ENCODE data around the gene KDM8. TPM values are rescaled to one million over a fixed set of nuclear protein-coding genes. Genes with fewer than 3 reads are reported as not detected.

KDM8 gene
- total and polyA plus RNA-seq, 9 of the 15 experiments (the other 6 are each of a cell fraction or from before 2014, with no cell fraction given), result 0.61 to 9.1 (median 5.4) TPM

DNA sequence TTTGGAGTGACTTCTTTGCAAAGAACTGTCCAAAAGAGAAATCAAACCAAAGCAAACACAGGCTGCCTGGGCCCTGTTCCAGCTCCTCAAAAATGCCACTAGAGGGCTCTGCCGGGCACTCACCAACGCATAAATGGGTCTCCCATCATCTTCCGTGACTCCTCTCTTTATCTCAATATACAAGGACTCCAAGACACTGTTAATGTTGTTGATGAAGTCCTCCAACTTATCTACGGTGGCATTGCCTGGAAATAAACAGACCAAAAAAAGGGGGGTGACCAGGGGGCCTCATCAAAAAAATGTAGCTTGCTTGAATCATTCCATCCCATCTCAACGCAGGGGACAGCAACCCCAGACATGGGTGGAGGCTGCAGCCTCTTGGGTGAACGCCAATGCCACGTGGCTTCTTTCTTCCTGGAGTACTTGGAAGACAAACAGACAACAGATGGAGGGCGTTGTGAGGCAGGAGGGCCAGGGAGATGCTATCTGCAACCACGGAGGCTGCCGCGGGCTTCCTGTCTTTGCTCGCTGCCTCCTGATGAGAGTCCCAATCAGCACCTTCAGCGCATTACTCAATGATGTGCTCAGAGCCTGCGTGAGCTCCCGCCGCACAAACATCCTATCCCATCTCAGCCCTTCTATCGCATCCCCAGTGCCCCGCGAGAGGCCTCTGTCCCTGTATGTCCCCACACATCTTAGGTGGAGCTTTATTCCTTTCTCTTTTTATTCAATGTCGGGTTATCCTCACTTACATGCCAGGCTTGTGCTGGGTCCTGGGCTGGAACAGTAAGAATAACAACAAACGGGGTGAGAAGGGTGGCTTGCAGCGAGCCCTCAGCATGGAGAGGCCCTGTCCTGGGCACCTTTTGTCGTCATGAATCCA lies 32.0 kb downstream of the KDM8 start (continued):
- TF ChIP-seq U2AF1 (optimal IDR thresholded peaks at IDR 0.05; ENCODE audit: low read depth, low read length) (no peak), POLR2A (conservative IDR thresholded peaks at IDR 0.05) (peak; percentile 32; the same call in 1 of the 2 replicates), BMI1 (IDR thresholded peaks at IDR 0.05; ENCODE audit: low read length) (no peak), GATAD2A (IDR thresholded peaks at IDR 0.05) (no peak), TCF7 (IDR thresholded peaks at IDR 0.05; ENCODE audit: borderline replicate concordance) (no peak), LCOR (CRISPR knock-in tag; IDR thresholded peaks at IDR 0.05) (no peak), SRF (CRISPR knock-in tag; IDR thresholded peaks at IDR 0.05) (no peak; a peak in 1 of 4 replicates), MECOM (CRISPR knock-in tag; IDR thresholded peaks at IDR 0.05) (no peak), ERF (CRISPR knock-in tag; IDR thresholded peaks at IDR 0.05) (no peak), MEF2A (IDR thresholded peaks at IDR 0.05; ENCODE audit: control insufficient read depth, low read depth, low read length) (no peak), SAFB (IDR thresholded peaks at IDR 0.05; ENCODE audit: borderline replicate concordance, low read depth, low read length) (no peak)
- TF ChIP-seq, protein P1, sequence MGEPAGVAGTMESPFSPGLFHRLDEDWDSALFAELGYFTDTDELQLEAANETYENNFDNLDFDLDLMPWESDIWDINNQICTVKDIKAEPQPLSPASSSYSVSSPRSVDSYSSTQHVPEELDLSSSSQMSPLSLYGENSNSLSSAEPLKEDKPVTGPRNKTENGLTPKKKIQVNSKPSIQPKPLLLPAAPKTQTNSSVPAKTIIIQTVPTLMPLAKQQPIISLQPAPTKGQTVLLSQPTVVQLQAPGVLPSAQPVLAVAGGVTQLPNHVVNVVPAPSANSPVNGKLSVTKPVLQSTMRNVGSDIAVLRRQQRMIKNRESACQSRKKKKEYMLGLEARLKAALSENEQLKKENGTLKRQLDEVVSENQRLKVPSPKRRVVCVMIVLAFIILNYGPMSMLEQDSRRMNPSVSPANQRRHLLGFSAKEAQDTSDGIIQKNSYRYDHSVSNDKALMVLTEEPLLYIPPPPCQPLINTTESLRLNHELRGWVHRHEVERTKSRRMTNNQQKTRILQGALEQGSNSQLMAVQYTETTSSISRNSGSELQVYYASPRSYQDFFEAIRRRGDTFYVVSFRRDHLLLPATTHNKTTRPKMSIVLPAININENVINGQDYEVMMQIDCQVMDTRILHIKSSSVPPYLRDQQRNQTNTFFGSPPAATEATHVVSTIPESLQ (CRISPR knock-in tag; IDR thresholded peaks at IDR 0.05), result no peak
- TF ChIP-seq, protein P2, sequence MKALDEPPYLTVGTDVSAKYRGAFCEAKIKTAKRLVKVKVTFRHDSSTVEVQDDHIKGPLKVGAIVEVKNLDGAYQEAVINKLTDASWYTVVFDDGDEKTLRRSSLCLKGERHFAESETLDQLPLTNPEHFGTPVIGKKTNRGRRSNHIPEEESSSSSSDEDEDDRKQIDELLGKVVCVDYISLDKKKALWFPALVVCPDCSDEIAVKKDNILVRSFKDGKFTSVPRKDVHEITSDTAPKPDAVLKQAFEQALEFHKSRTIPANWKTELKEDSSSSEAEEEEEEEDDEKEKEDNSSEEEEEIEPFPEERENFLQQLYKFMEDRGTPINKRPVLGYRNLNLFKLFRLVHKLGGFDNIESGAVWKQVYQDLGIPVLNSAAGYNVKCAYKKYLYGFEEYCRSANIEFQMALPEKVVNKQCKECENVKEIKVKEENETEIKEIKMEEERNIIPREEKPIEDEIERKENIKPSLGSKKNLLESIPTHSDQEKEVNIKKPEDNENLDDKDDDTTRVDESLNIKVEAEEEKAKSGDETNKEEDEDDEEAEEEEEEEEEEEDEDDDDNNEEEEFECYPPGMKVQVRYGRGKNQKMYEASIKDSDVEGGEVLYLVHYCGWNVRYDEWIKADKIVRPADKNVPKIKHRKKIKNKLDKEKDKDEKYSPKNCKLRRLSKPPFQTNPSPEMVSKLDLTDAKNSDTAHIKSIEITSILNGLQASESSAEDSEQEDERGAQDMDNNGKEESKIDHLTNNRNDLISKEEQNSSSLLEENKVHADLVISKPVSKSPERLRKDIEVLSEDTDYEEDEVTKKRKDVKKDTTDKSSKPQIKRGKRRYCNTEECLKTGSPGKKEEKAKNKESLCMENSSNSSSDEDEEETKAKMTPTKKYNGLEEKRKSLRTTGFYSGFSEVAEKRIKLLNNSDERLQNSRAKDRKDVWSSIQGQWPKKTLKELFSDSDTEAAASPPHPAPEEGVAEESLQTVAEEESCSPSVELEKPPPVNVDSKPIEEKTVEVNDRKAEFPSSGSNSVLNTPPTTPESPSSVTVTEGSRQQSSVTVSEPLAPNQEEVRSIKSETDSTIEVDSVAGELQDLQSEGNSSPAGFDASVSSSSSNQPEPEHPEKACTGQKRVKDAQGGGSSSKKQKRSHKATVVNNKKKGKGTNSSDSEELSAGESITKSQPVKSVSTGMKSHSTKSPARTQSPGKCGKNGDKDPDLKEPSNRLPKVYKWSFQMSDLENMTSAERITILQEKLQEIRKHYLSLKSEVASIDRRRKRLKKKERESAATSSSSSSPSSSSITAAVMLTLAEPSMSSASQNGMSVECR (CRISPR knock-in tag; IDR thresholded peaks at IDR 0.05), result 0 out of 2 replicates have a peak, but pooled peaks have one; percentile 58
- TF ChIP-seq, protein P3, sequence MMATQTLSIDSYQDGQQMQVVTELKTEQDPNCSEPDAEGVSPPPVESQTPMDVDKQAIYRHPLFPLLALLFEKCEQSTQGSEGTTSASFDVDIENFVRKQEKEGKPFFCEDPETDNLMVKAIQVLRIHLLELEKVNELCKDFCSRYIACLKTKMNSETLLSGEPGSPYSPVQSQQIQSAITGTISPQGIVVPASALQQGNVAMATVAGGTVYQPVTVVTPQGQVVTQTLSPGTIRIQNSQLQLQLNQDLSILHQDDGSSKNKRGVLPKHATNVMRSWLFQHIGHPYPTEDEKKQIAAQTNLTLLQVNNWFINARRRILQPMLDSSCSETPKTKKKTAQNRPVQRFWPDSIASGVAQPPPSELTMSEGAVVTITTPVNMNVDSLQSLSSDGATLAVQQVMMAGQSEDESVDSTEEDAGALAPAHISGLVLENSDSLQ (IDR thresholded peaks at IDR 0.05), result peak; percentile 54
- TF ChIP-seq, protein P4, sequence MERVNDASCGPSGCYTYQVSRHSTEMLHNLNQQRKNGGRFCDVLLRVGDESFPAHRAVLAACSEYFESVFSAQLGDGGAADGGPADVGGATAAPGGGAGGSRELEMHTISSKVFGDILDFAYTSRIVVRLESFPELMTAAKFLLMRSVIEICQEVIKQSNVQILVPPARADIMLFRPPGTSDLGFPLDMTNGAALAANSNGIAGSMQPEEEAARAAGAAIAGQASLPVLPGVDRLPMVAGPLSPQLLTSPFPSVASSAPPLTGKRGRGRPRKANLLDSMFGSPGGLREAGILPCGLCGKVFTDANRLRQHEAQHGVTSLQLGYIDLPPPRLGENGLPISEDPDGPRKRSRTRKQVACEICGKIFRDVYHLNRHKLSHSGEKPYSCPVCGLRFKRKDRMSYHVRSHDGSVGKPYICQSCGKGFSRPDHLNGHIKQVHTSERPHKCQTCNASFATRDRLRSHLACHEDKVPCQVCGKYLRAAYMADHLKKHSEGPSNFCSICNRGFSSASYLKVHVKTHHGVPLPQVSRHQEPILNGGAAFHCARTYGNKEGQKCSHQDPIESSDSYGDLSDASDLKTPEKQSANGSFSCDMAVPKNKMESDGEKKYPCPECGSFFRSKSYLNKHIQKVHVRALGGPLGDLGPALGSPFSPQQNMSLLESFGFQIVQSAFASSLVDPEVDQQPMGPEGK (CRISPR knock-in tag; IDR thresholded peaks at IDR 0.05; ENCODE audit: borderline replicate concordance), result no peak
- TF ChIP-seq, protein P5, sequence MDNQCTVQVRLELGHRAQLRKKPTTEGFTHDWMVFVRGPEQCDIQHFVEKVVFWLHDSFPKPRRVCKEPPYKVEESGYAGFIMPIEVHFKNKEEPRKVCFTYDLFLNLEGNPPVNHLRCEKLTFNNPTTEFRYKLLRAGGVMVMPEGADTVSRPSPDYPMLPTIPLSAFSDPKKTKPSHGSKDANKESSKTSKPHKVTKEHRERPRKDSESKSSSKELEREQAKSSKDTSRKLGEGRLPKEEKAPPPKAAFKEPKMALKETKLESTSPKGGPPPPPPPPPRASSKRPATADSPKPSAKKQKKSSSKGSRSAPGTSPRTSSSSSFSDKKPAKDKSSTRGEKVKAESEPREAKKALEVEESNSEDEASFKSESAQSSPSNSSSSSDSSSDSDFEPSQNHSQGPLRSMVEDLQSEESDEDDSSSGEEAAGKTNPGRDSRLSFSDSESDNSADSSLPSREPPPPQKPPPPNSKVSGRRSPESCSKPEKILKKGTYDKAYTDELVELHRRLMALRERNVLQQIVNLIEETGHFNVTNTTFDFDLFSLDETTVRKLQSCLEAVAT (IDR thresholded peaks at IDR 0.05), result no peak

All from K562 (cell line).